ENCODE data around the gene ETFRF1.

DNA sequence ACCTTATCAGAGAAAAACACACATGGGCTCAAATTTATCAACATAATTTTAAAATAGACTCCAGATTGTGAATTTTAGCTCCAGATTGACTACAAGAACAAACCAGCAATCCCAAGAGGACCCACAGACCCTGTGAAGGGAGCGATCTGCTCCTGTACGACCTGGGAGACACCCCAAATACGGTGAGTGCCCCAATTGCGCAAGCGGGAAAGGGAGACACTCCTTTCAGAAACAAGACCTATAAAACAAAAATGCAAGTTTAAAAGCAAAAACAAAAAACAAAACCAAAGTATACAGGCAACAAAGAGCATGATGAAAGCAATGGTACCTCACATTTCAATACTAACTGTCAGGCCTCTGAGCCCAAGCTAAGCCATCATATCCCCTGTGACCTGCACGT lies 32.2 kb upstream of the ETFRF1 start:
- no peak for TF ChIP-seq CTCF (IDR thresholded peaks at IDR 0.05 in 4 of 5, conservative IDR thresholded peaks at IDR 0.05 in 1 of 5)
- TF ChIP-seq POLR2A (IDR thresholded peaks at IDR 0.05) = no peak

Data from gastrocnemius medialis (tissue), 4 donors.